ENCODE measurements around the gene LETM1. TPM values are rescaled to one million over a fixed set of nuclear protein-coding genes. Genes with fewer than 3 reads are reported as not detected.

Gene LETM1
- total RNA-seq, 2 experiments from 2014 or later: 56.6 to 58.9 TPM

DNA sequence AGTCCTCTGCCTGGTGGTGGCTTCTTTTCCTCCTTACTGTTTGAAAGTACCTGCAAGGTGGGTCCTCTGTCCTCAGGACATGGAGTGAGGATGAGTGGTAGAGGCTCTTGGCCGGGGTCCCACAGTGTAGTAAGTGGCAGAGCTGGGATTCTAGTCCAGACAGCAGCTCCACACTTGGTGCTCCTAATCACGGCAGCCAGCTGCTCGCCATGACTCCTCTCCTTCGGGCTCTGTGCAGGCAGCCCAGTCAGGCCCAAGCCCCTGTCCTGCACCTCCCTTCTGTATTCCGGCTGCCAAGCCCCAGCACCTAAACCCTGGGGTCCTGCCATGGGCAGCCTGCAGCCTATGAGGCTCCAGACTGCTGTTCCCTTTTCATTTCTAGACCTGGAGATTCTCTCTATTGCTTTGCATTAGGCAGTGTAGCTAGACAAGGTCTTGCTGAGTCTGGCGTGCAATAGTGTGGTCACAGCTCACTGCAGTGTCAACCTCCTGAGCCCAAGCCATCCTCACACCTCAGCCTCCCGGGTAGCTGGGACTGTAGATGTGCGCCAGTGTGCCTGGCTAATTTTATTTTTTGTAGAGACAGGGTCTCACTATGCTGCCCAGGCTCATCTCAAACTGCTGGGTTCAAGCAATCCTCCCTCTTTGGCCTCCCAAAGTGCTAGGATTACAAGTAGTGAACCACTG is 40.2 kb upstream of the LETM1 start:
- Mint-ChIP-seq H3K27ac (no peak overlapping the region), H3K9me3 (ENCODE audit: insufficient read depth) (no peaks in the 10 kb centered on the region), H3K4me3 (no peak overlapping the region), H3K36me3 (ENCODE audit: low read depth) (peaks cover 75% of the 10 kb centered on the region), H3K27me3 (ENCODE audit: low read depth) (no peaks in the 10 kb centered on the region), H3K4me1 (ENCODE audit: low read depth) (peaks cover 52% of the 10 kb centered on the region)
- CTCF ChIA-PET: no interaction called here
- POLR2A ChIA-PET: interaction anchor here (0.9 kb wide), 1 partner anchor 23 kb away, joined by 4 read pairs; no protein-coding TSS in a partner anchor
- DNase-seq (no peak), ATAC-seq (no peak)

DNA sequence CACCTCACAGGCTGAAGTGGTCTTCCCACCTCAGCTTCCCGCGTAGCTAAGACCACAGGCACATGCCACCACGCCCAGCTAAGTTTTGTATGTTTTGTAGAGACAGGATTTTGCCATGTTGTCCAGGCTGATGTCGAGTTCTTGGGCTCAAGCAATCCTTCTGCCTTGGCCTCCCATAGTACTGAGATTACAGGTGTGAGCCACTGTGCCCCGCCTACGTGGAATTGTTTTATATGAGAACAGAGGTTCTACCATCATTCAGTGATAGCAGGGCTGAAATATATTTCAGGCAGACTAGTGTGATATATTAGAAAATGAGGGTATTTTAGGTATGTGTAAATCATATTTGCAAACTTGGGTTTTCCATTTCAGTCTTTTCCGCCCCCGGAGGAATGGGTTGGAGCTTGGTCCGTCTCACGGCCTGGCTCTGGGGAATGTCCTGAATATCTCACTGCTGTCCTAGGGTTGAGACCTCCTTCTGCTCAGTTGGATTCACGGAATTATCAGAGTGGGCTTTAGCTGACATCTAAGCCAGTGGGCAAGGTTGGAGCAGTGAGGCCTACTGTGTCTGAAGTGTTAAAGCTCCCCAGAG is 35.1 kb upstream of the LETM1 start:
- ATAC-seq (no peak), DNase-seq (no peak)
- ChIA-PET CTCF (interaction anchor here (0.6 to 10.0 kb wide), 2 partner anchors 8 to 311 kb away, joined by 3 to 64 read pairs; no protein-coding TSS in a partner anchor), POLR2A (no interaction called here)
- H3K27me3 Mint-ChIP-seq (ENCODE audit: low read depth): no peaks in the 10 kb centered on the region
- H3K36me3 Mint-ChIP-seq (ENCODE audit: low read depth): peaks cover 51% of the 10 kb centered on the region
- no peak overlapping the region for H3K27ac Mint-ChIP-seq
- H3K9me3 Mint-ChIP-seq (ENCODE audit: insufficient read depth): no peaks in the 10 kb centered on the region
- peaks cover 33% of the 10 kb centered on the region for H3K4me1 Mint-ChIP-seq (ENCODE audit: low read depth)
- H3K4me3 Mint-ChIP-seq: no peak overlapping the region

DNA sequence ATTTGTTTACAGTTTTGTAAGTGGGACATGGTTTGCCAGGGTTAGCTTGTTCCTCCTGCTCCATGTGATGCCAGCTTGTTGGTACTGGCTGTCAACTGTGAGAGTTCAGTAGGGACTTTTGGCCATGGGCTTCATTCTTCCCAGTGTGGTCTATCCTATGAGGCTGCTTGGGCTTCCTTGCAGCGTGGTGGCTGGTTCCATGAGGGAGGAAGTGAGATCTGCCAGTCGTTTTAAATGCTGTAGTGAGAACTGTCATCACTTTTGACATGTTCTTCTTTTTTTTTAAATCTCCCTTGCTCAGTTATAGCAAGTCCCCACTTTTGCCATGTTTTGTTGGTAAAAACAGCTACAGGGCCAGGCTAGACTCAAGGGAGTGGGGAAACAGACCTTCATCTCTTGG is 31.1 kb upstream of the LETM1 start:
- H3K4me3 Mint-ChIP-seq: no peak overlapping the region

DNA sequence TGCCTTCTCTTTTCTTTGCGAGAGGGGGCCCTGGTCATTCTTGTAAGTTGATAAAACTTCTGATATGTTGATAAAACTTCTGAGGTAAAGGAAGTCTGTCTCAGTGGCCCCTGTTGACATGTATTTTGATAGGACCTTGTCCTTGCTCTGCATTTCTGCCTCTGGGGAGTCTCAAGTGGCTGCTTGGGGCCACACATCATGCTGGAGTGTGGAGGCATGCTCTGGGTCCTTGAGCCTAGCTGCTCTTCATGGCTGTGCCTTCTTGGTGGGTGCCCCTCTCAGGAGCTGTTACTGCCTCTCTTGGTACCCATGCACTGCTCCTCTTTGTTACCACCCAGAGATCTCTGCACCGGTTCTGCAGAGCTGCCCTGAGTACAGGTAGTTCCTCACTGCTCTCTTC is 29.5 kb upstream of the LETM1 start:
- Mint-ChIP-seq H3K27ac (peak overlapping the region; percentile 56), H3K27me3 (ENCODE audit: low read depth) (no peaks in the 10 kb centered on the region), H3K9me3 (ENCODE audit: insufficient read depth) (no peaks in the 10 kb centered on the region), H3K4me3 (no peak overlapping the region), H3K36me3 (ENCODE audit: low read depth) (peaks cover 39% of the 10 kb centered on the region), H3K4me1 (ENCODE audit: low read depth) (peaks cover 47% of the 10 kb centered on the region)
- DNase-seq: no peak
- POLR2A ChIA-PET: no interaction called here
- CTCF ChIA-PET: interaction anchor here (10.0 kb wide), 1 partner anchor 14 kb away, joined by 64 read pairs; no protein-coding TSS in a partner anchor
- ATAC-seq: no peak

More for the DNA sequence above, 31.1 kb upstream of the LETM1 start:
- H3K4me1 Mint-ChIP-seq (ENCODE audit: low read depth): peaks cover 40% of the 10 kb centered on the region
- ATAC-seq (no peak), DNase-seq (no peak)
- ChIA-PET CTCF (interaction anchor here (0.6 to 10.0 kb wide), 3 partner anchors 12 to 142 kb away, joined by 3 to 64 read pairs (median 3); no protein-coding TSS in a partner anchor), POLR2A (interaction anchor here (1.2 kb wide), 1 partner anchor 11 kb away, joined by 3 read pairs; no protein-coding TSS in a partner anchor)
- no peaks in the 10 kb centered on the region for H3K9me3 Mint-ChIP-seq (ENCODE audit: insufficient read depth)
- H3K27ac Mint-ChIP-seq: peak overlapping the region; percentile 36
- H3K27me3 Mint-ChIP-seq (ENCODE audit: low read depth): no peaks in the 10 kb centered on the region
- peaks cover 36% of the 10 kb centered on the region for H3K36me3 Mint-ChIP-seq (ENCODE audit: low read depth)

- H3K36me3 Mint-ChIP-seq (ENCODE audit: low read depth): peaks cover 46% of the 10 kb centered on the region
Observed at GRCh38 chr4:1883583-1883982, 27.6 kb upstream of the LETM1 start.

GRCh38 chr4:1882850-1883271 is 26.9 kb upstream of the LETM1 start:
- no peak for ATAC-seq
- no peak for DNase-seq
- H3K4me1 Mint-ChIP-seq (ENCODE audit: low read depth): peaks cover 61% of the 10 kb centered on the region
- no peaks in the 10 kb centered on the region for H3K27me3 Mint-ChIP-seq (ENCODE audit: low read depth)
- H3K36me3 Mint-ChIP-seq (ENCODE audit: low read depth): peaks cover 48% of the 10 kb centered on the region
- no peaks in the 10 kb centered on the region for H3K9me3 Mint-ChIP-seq (ENCODE audit: insufficient read depth)
- ChIA-PET POLR2A (interaction anchor here (1.2 to 1.3 kb wide), 2 partner anchors 10 to 54 kb away, joined by 3 to 4 read pairs; no protein-coding TSS in a partner anchor), CTCF (interaction anchor here (1.2 to 10.0 kb wide), 3 partner anchors 17 to 190 kb away, joined by 4 to 64 read pairs (median 5); no protein-coding TSS in a partner anchor)
- peak overlapping the region; percentile 7 for H3K27ac Mint-ChIP-seq
- H3K4me3 Mint-ChIP-seq: no peak overlapping the region

More at GRCh38 chr4:1883583-1883982, 27.6 kb upstream of the LETM1 start:
- Mint-ChIP-seq H3K4me3 (no peak overlapping the region), H3K4me1 (ENCODE audit: low read depth) (peaks cover 58% of the 10 kb centered on the region), H3K27ac (no peak overlapping the region), H3K27me3 (ENCODE audit: low read depth) (no peaks in the 10 kb centered on the region), H3K9me3 (ENCODE audit: insufficient read depth) (no peaks in the 10 kb centered on the region)
- ATAC-seq (no peak), DNase-seq (no peak)
- ChIA-PET CTCF (interaction anchor here (0.8 to 10.0 kb wide), 4 partner anchors 10 to 191 kb away, joined by 3 to 64 read pairs (median 4); no protein-coding TSS in a partner anchor), POLR2A (interaction anchor here (0.5 to 1.3 kb wide), 4 partner anchors 10 to 174 kb away, joined by 3 to 5 read pairs (median 4); no protein-coding TSS in a partner anchor)

DNA sequence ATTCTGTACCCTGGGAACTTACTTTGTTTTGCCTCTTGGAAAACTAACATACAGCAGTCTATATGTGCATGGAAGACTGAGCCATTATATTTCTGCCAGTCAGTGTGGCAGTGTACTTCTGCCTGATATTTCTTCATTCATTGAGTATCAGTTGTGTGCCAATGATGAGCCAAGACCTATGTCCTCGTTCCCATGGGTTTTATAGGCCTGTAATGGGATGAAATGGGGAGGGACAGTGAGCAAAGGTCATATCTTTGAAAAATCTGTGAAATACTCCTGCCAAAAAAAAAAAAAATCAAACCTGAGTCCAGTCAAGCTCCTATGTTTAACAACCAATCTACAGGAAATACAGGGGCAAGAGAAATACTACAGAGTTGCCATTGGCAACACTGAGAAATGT is 24.4 kb upstream of the LETM1 start:
- H3K4me1 Mint-ChIP-seq (ENCODE audit: low read depth): peaks cover 63% of the 10 kb centered on the region
- peaks cover 50% of the 10 kb centered on the region for H3K36me3 Mint-ChIP-seq (ENCODE audit: low read depth)
- ATAC-seq: no peak
- H3K27ac Mint-ChIP-seq: no peak overlapping the region
- ChIA-PET POLR2A (no interaction called here), CTCF (no interaction called here)
- H3K27me3 Mint-ChIP-seq (ENCODE audit: low read depth): no peaks in the 10 kb centered on the region
- no peak for DNase-seq
- H3K4me3 Mint-ChIP-seq: no peak overlapping the region
- no peaks in the 10 kb centered on the region for H3K9me3 Mint-ChIP-seq (ENCODE audit: insufficient read depth)

DNA sequence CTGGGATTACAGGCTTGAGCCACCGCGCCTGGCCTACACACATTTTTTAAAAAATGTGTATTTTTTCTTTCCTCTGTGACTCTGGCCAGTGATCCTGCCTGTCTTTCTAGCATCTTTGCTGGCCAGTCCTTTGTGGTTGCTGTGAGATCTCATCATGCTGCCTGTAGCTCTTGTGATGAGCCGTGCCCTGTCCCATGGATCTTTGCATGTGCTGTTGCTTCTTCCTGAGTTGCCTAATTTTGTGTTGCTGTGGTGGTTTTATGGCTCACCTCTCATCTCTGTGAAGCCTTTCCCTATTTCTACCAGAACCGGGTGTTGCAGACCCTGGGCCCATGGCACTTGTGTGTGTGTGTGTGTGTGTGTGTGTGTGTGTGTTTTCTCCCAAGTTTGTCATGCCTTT is 23.5 kb upstream of the LETM1 start:
- CTCF ChIA-PET: no interaction called here
- H3K36me3 Mint-ChIP-seq (ENCODE audit: low read depth): peaks cover 55% of the 10 kb centered on the region
- POLR2A ChIA-PET: interaction anchor here (1.1 kb wide), 1 partner anchor 9 kb away, joined by 5 read pairs; no protein-coding TSS in a partner anchor
- H3K27ac Mint-ChIP-seq: peak overlapping the region; percentile 3
- H3K9me3 Mint-ChIP-seq (ENCODE audit: insufficient read depth): no peaks in the 10 kb centered on the region
- H3K4me3 Mint-ChIP-seq: no peak overlapping the region
- no peak for DNase-seq
- peaks cover 66% of the 10 kb centered on the region for H3K4me1 Mint-ChIP-seq (ENCODE audit: low read depth)
- no peaks in the 10 kb centered on the region for H3K27me3 Mint-ChIP-seq (ENCODE audit: low read depth)
- no peak for ATAC-seq

DNA sequence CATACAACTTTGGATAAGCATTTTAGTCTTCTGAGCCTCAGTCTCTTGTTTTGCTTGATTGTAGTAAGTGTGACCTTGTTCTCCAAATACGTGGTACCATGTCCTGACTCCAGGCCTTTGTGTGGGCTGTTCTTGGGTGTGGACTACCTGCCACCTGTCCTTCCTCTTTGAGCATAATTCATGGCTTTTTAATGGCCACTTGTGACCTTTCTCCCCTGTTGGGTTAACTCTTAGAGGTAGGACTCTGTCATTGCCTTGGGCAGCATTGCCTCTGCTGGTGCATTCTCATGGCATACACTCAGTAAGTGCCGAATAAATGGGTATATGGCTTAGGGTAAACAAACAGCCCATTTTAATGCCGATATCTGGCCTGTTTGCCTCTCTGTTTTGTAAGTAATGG is 18.2 kb upstream of the LETM1 start:
- peak overlapping the region; percentile 69 for H3K27ac Mint-ChIP-seq
- ChIA-PET POLR2A (interaction anchor here (1.3 to 2.0 kb wide), 3 partner anchors 10 to 17 kb away, joined by 5 to 8 read pairs (median 5); no protein-coding TSS in a partner anchor), CTCF (interaction anchor here (0.9 to 2.9 kb wide), 3 partner anchors 10 to 181 kb away, joined by 3 to 24 read pairs (median 4); no protein-coding TSS in a partner anchor)
- ATAC-seq (no peak), DNase-seq (no peak)
- H3K4me3 Mint-ChIP-seq: peak overlapping the region; percentile 32
- no peaks in the 10 kb centered on the region for H3K27me3 Mint-ChIP-seq (ENCODE audit: low read depth)
- H3K9me3 Mint-ChIP-seq (ENCODE audit: insufficient read depth): no peaks in the 10 kb centered on the region
- H3K4me1 Mint-ChIP-seq (ENCODE audit: low read depth): peaks cover 62% of the 10 kb centered on the region
- H3K36me3 Mint-ChIP-seq (ENCODE audit: low read depth): peaks cover 46% of the 10 kb centered on the region

- H3K27ac Mint-ChIP-seq: peak overlapping the region; percentile 69
- H3K4me3 Mint-ChIP-seq: peak overlapping the region; percentile 32
- H3K36me3 Mint-ChIP-seq (ENCODE audit: low read depth): peaks cover 45% of the 10 kb centered on the region
- no peaks in the 10 kb centered on the region for H3K27me3 Mint-ChIP-seq (ENCODE audit: low read depth)
- POLR2A ChIA-PET: interaction anchor here (0.7 to 2.0 kb wide), 6 partner anchors 9 to 162 kb away, joined by 3 to 8 read pairs (median 4); partner anchors contain the start of genes LETM1 and SLBP
- ATAC-seq (no peak), DNase-seq (no peak)
- peaks cover 62% of the 10 kb centered on the region for H3K4me1 Mint-ChIP-seq (ENCODE audit: low read depth)
- no peaks in the 10 kb centered on the region for H3K9me3 Mint-ChIP-seq (ENCODE audit: insufficient read depth)
- CTCF ChIA-PET: interaction anchor here (0.9 to 2.9 kb wide), 3 partner anchors 10 to 181 kb away, joined by 3 to 24 read pairs (median 4); no protein-coding TSS in a partner anchor
Observed at GRCh38 chr4:1873776-1874175, 17.8 kb upstream of the LETM1 start.

DNA sequence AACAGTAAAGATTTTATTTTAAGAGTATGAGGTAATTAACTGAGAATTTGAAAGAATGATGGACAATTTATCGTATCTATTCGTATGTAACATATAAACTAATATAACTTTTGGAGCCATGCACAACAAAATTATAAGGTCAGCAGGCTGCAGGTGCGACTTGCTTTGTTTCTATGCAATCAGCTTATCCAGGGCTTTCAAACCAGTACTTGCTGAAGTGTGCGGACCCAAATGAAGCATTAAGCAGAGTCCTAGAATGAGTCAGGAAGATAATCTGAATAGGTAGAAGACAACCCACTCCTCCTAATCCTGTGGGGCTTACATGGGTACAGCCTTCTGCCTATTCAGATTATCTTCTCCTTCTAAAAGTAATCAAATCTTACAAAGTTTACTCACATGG is 17.3 kb upstream of the LETM1 start:
- DNase-seq (no peak), ATAC-seq (no peak)
- Mint-ChIP-seq H3K4me3 (peak overlapping the region; percentile 90), H3K36me3 (ENCODE audit: low read depth) (peaks cover 40% of the 10 kb centered on the region), H3K27me3 (ENCODE audit: low read depth) (no peaks in the 10 kb centered on the region), H3K4me1 (ENCODE audit: low read depth) (peaks cover 57% of the 10 kb centered on the region), H3K27ac (peak overlapping the region; percentile 99), H3K9me3 (ENCODE audit: insufficient read depth) (no peaks in the 10 kb centered on the region)
- ChIA-PET POLR2A (interaction anchor here (0.7 to 2.0 kb wide), 12 partner anchors 9 to 161 kb away, joined by 3 to 8 read pairs (median 4); partner anchors contain the start of genes LETM1 and SLBP), CTCF (interaction anchor here (0.9 to 2.9 kb wide), 3 partner anchors 10 to 180 kb away, joined by 3 to 24 read pairs (median 4); no protein-coding TSS in a partner anchor)

Measured in activated CD8-positive, alpha-beta T cell treated with anti-CD3 and anti-CD28 coated beads, Interleukin-2, amount 10 ng/mL, durations not matched to agents 7 days and 5 days (primary cell).